KOPT-K1 (cell line): Measurements from ENCODE around the gene RNF7.
"Not testable (repeated sequence)": the region's sequence is repeated elsewhere in the genome, so short reads cannot be mapped to it uniquely, and the experiment has no call there.

Source experiments
- H3K27ac ChIP-seq: fragments of 200-600 bp; sonication (generic); 2 replicates; pipeline ENCODE4 v1.5.1; 2016; ENCODE audit warnings: antibody characterized with exemption, mild to moderate bottlenecking, low read depth, low read length; ENCODE audit not compliant: poor library complexity, severe bottlenecking
- H3K36me3 ChIP-seq: fragments of 200-600 bp; sonication (generic); 2 replicates; pipeline ENCODE4 v1.5.1; 2017; ENCODE audit warnings: antibody characterized with exemption, mild to moderate bottlenecking, low read length, moderate library complexity; ENCODE audit not compliant: insufficient read depth
- H3K9me3 ChIP-seq: fragments of 200-600 bp; sonication (generic); 2 replicates; pipeline ENCODE4 v1.5.1; 2017; ENCODE audit warnings: antibody characterized with exemption, low read length, mild to moderate bottlenecking; ENCODE audit not compliant: insufficient read depth, poor library complexity, severe bottlenecking

Gene RNF7

GRCh38 chr3:141754032-141754431, 15.9 kb downstream of the RNF7 start:
- H3K36me3 ChIP-seq, result peaks cover 25% of the 10 kb centered on the region
- no peaks in the 10 kb centered on the region for H3K9me3 ChIP-seq
- no peak overlapping the region for H3K27ac ChIP-seq

GRCh38 chr3:141762552-141762951, 24.5 kb downstream of the RNF7 start:
- not testable (repeated sequence) for H3K27ac ChIP-seq, H3K36me3 ChIP-seq, H3K9me3 ChIP-seq

- H3K27ac ChIP-seq, result no peak within 1 kb of the TSS
- H3K9me3 ChIP-seq, result no peaks in the 10 kb centered on the region
These were observed 25.1 kb downstream of the RNF7 start, which contains the start of gene GRK7 for GRCh38 chr3:141763088-141763750. GRK7 (plus strand) TSS chr3:141763408; CDS start chr3:141778285, 14,877 bp downstream.

GRCh38 chr3:141764045-141764444, 25.9 kb downstream of the RNF7 start:
- no peaks in the 10 kb centered on the region for H3K9me3 ChIP-seq
- no peaks in the 10 kb centered on the region for H3K36me3 ChIP-seq
- no peak overlapping the region for H3K27ac ChIP-seq

More at GRCh38 chr3:141763088-141763750, 25.1 kb downstream of the RNF7 start, which contains the start of gene GRK7:
- no peaks in the 10 kb centered on the region for H3K36me3 ChIP-seq

GRCh38 chr3:141764465-141764864, 26.4 kb downstream of the RNF7 start:
- no peaks in the 10 kb centered on the region for H3K9me3 ChIP-seq
- H3K36me3 ChIP-seq, result no peaks in the 10 kb centered on the region
- no peak overlapping the region for H3K27ac ChIP-seq

GRCh38 chr3:141764986-141765385, 26.9 kb downstream of the RNF7 start:
- Histone ChIP-seq H3K27ac (no peak overlapping the region), H3K9me3 (no peaks in the 10 kb centered on the region), H3K36me3 (no peaks in the 10 kb centered on the region)

GRCh38 chr3:141767066-141767465, 29.0 kb downstream of the RNF7 start:
- Histone ChIP-seq H3K27ac (no peak overlapping the region), H3K9me3 (no peaks in the 10 kb centered on the region), H3K36me3 (no peaks in the 10 kb centered on the region)

- Histone ChIP-seq H3K36me3 (no peaks in the 10 kb centered on the region), H3K27ac (no peak overlapping the region), H3K9me3 (no peaks in the 10 kb centered on the region)
These were observed 31.3 kb downstream of the RNF7 start for GRCh38 chr3:141769221-141769894.

- Histone ChIP-seq H3K9me3 (no peaks in the 10 kb centered on the region), H3K27ac (no peak overlapping the region), H3K36me3 (no peaks in the 10 kb centered on the region)
These were observed 35.6 kb downstream of the RNF7 start for GRCh38 chr3:141773676-141774075.

GRCh38 chr3:141776376-141776775, 38.3 kb downstream of the RNF7 start:
- Histone ChIP-seq H3K9me3 (no peaks in the 10 kb centered on the region), H3K27ac (no peak overlapping the region), H3K36me3 (no peaks in the 10 kb centered on the region)

- Histone ChIP-seq H3K36me3 (no peaks in the 10 kb centered on the region), H3K9me3 (no peaks in the 10 kb centered on the region), H3K27ac (no peak overlapping the region)
These were observed 38.8 kb downstream of the RNF7 start for GRCh38 chr3:141776885-141777284.

- Histone ChIP-seq H3K27ac (no peak overlapping the region), H3K9me3 (no peaks in the 10 kb centered on the region), H3K36me3 (no peaks in the 10 kb centered on the region)
These were observed 40.1 kb downstream of the RNF7 start for GRCh38 chr3:141777957-141778813.

- no peaks in the 10 kb centered on the region for H3K36me3 ChIP-seq
- H3K9me3 ChIP-seq, result no peaks in the 10 kb centered on the region
- H3K27ac ChIP-seq, result no peak overlapping the region
These were observed 41.6 kb downstream of the RNF7 start for GRCh38 chr3:141779667-141780066.

- Histone ChIP-seq H3K9me3 (no peaks in the 10 kb centered on the region), H3K36me3 (no peaks in the 10 kb centered on the region)
These were observed 44.4 kb downstream of the RNF7 start for GRCh38 chr3:141782386-141782932.

GRCh38 chr3:141783632-141784031, 45.5 kb downstream of the RNF7 start:
- no peaks in the 10 kb centered on the region for H3K9me3 ChIP-seq
- no peaks in the 10 kb centered on the region for H3K36me3 ChIP-seq
- H3K27ac ChIP-seq, result no peak overlapping the region

More at GRCh38 chr3:141782386-141782932, 44.4 kb downstream of the RNF7 start:
- no peak overlapping the region for H3K27ac ChIP-seq
